ENCODE data around the gene HNRNPA1.
"Not testable (repeated sequence)": the region's sequence is repeated elsewhere in the genome, so short reads cannot be mapped to it uniquely, and the experiment has no call there.

The HNRNPA1 gene

DNA sequence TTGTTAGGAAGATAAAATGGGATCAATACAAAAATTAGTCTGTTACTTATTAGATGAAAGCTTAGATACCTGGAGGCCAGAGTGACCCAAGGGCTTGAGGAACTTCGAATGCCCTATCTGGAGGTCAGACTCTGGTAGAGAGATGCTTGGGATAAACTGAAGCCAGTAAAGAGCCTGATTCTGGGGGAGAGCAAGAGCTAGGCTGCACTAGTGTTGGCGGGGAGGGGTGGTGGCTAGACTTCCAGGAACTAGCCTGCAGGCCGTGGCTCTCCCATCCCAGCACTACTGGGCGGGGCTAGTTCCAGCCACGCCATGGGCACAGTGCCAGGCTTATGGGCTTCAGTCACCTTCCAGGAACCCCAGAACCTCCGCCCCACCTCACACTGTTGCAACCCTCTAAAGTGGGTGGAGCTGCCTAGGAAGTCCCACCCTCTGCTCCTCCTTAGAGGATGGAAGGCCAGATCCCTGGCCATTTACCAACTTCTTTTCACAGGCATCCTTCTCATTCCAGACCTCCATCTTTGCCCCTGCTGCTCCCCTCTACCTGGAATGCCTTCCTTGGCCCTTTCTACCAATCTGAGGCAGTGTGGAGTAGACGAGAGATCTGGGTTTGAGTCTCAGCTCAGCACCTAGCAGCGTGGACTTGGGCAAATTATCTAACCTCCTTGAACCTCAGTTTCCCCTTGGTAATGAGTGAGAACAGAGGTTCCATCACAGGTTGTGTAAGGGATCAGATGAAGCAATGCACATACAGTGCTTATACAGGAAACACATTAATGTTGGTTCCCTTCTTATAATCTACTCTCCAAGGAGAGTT lies 26.6 kb downstream of the HNRNPA1 start:
- Mint-ChIP-seq H3K9me3 (no peaks in the 10 kb centered on the region), H3K4me3 (no peak overlapping the region), H3K36me3 (ENCODE audit: low read depth) (no peaks in the 10 kb centered on the region), H3K27me3 (ENCODE audit: low read depth, poor library complexity) (peaks cover 4% of the 10 kb centered on the region), H3K4me1 (peaks cover 24% of the 10 kb centered on the region), H3K27ac (no peak overlapping the region)
- DNase-seq = no peak
- TF ChIP-seq, protein P1, sequence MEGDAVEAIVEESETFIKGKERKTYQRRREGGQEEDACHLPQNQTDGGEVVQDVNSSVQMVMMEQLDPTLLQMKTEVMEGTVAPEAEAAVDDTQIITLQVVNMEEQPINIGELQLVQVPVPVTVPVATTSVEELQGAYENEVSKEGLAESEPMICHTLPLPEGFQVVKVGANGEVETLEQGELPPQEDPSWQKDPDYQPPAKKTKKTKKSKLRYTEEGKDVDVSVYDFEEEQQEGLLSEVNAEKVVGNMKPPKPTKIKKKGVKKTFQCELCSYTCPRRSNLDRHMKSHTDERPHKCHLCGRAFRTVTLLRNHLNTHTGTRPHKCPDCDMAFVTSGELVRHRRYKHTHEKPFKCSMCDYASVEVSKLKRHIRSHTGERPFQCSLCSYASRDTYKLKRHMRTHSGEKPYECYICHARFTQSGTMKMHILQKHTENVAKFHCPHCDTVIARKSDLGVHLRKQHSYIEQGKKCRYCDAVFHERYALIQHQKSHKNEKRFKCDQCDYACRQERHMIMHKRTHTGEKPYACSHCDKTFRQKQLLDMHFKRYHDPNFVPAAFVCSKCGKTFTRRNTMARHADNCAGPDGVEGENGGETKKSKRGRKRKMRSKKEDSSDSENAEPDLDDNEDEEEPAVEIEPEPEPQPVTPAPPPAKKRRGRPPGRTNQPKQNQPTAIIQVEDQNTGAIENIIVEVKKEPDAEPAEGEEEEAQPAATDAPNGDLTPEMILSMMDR (IDR thresholded peaks at IDR 0.05) = no peak

DNA sequence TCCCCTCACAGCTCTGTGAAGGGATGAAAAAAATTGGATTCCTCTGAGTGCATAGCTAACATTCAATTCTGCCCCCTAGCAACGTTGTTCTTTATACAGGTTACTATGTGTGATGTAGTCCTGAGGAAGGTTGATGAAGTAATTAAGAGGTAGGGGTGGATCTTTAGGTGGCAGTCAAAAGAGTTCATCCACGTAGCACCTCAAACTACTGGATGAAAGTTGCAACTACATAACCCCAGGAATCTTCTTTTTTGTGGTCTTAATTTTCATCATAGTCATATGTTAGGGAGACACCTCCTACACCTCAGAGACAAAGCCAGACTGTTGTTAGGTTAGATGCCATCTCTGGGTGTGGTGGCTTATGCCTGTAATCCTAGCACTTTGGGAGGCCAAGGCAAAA lies 30.5 kb downstream of the HNRNPA1 start:
- no peak overlapping the region for H3K27ac Mint-ChIP-seq
- TF ChIP-seq, protein P1 (IDR thresholded peaks at IDR 0.05) = no peak
- DNase-seq = no peak

DNA sequence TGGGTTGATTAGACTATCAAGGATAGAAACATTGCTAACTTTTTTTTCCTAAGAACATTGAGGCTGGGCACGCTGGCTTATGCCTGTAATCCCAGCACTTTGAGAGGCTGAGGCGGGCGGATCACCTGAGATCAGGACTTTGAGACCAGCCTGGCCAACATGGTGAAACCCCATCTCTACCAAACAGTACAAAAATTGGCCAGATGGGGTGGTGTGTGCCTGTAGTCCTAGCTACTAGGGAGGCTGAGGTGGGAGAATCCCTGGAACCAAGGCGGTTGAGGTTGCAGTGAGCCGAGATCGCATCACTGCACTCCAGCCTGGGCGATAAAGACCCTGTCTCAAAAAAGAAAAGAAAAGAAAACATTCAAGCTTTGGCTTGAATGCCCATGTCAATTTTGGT lies 31.8 kb downstream of the HNRNPA1 start:
- DNase-seq; H3K27ac Mint-ChIP-seq; H3K4me3 Mint-ChIP-seq; H3K9me3 Mint-ChIP-seq; H3K27me3 Mint-ChIP-seq (ENCODE audit: low read depth, poor library complexity); H3K36me3 Mint-ChIP-seq (ENCODE audit: low read depth); H3K4me1 Mint-ChIP-seq: not testable (repeated sequence)

More for the DNA sequence above, 30.5 kb downstream of the HNRNPA1 start:
- Mint-ChIP-seq H3K4me3 (no peak overlapping the region), H3K9me3 (no peaks in the 10 kb centered on the region), H3K36me3 (ENCODE audit: low read depth) (no peaks in the 10 kb centered on the region), H3K27me3 (ENCODE audit: low read depth, poor library complexity) (peaks cover 4% of the 10 kb centered on the region), H3K4me1 (no peaks in the 10 kb centered on the region)

DNA sequence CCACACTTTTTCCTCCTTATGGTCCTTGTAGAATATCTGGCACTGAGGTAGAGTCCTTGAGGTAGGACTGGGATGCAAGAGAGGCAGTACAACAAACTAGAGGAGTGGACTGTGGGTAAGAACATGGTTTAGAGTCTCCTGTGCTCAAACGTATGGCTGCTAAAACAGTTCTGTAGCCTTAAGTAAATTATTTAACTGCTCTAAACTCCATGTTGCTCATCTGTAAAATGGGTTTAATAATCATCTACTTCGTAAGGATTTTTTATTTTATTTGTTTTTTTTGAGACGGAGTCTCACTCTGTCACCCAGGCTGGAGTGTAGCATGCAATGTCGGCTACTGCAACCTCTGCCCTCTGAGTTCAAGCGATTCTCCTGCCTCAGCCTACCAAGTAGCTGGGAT lies 40.8 kb downstream of the HNRNPA1 start:
- Mint-ChIP-seq H3K4me1 (peaks cover 17% of the 10 kb centered on the region), H3K4me3 (no peak overlapping the region)

DNA sequence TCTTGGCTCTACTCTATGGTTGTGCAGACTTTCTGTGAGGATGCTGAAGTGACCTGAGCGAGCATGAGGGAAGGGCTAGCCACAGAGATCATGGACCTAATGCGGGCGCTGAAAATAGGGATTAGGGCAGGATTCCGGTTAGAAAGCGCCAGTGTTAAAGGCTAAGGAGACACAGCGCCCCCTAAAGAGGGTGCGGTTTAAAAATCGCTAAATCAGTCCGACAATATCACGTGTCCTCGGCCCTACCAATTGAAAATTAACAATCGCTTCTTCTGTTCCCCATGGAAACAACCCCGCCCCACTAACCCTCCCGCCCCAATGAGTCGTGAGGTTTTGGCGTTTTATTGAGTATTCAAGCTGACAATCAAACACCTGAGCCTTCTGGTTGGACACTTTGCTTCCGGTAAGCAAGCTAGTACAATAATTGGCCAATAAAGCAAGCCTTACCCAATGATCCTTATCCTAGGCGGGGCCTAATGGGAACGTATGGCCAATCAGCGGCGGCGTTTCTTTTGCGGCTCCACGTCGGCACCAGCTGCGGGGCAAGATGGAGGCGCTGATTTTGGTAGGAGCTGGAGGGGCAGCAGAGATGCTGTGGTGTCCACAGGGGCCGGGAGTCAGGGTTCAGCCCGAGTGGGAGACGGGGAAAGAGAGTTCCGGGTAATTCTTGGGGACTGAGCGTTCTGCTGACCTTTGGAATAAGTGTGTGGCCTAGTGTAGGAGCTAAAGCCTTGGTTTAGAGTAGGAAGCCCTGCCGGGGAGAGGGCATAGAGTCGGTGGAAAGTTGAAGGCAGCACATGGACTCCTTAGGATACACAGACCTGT lies 44.3 kb downstream of the HNRNPA1 start, which contains the start of gene COPZ1:
Gene COPZ1 (plus strand): TSS at position 515 of the 825 bp plus-strand sequence. CDS start 33 bp downstream, at position 548.
- Mint-ChIP-seq H3K36me3 (ENCODE audit: low read depth) (no peaks in the 10 kb centered on the region), H3K27ac (peak within 1 kb of the TSS; percentile 99), H3K9me3 (no peaks in the 10 kb centered on the region), H3K4me3 (peak within 1 kb of the TSS; percentile 98), H3K27me3 (ENCODE audit: low read depth, poor library complexity) (no peaks in the 10 kb centered on the region), H3K4me1 (peaks cover 45% of the 10 kb centered on the region)
- TF ChIP-seq, protein P1 (IDR thresholded peaks at IDR 0.05) = peak; percentile 62
- peak; percentile 90 for DNase-seq

More for the DNA sequence above, 40.8 kb downstream of the HNRNPA1 start:
- Mint-ChIP-seq H3K27ac (no peak overlapping the region), H3K27me3 (ENCODE audit: low read depth, poor library complexity) (peaks cover 5% of the 10 kb centered on the region), H3K9me3 (no peaks in the 10 kb centered on the region), H3K36me3 (ENCODE audit: low read depth) (no peaks in the 10 kb centered on the region)
- DNase-seq = no peak
- TF ChIP-seq, protein P1 (IDR thresholded peaks at IDR 0.05) = no peak

DNA sequence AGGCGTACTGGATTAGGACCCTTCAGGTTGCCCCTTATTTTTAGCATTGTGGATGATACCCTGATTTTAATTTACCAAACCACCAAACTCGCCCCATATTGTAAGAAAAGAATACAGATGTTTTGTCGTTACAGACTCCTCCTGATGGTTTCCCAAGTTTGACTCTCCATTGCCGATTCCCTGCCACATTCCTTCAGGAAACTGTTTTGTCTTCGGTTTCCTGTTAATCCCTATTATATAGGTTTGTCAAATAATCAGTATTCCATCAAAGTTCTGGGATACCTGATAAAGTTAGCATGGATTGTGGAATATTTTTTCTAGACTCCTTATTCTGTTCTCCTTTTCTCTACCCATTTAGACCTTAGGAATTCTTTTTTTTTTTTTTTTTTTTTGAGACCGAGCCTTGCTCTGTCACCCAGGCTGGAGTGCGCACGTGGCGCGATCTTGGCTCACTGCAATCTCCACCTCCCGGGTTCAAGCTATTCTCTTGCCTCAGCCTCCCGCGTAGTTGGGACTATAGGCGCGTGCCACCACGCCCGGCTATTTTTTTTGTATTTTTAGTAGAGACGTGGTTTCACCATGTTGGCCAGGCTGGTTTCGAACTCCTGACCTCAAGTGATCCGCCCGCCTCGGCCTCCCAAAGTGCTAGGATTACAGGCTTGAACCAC lies 45.0 kb downstream of the HNRNPA1 start:
- H3K9me3 Mint-ChIP-seq; H3K27me3 Mint-ChIP-seq (ENCODE audit: low read depth, poor library complexity); DNase-seq; H3K36me3 Mint-ChIP-seq (ENCODE audit: low read depth): not testable (repeated sequence)
- Mint-ChIP-seq H3K4me3 (peak overlapping the region; percentile 98), H3K4me1 (peaks cover 53% of the 10 kb centered on the region), H3K27ac (peak overlapping the region; percentile 99)

All from nephron progenitor cell (in vitro differentiated cells).